Endodermal cell (in vitro differentiated cells): ENCODE results near the gene MSH3. TPM values are rescaled to one million over a fixed set of nuclear protein-coding genes. Genes with fewer than 3 reads are reported as not detected.

Experiments used
- DNase-seq: peaks from one replicate; pipeline ENCODE4 v3.0.0-alpha.2; 2017
- H3K27ac ChIP-seq: 2 replicates; pipeline ENCODE4 v1.5.1; 2013; ENCODE audit warnings: mild to moderate bottlenecking, low read depth, low read length, moderate library complexity
- H3K27me3 ChIP-seq: 2 replicates; pipeline ENCODE4 v1.6.1; 2013; ENCODE audit warnings: mild to moderate bottlenecking, low read length, moderate library complexity; ENCODE audit not compliant: insufficient read depth, control insufficient read depth, poor library complexity, severe bottlenecking
- H3K36me3 ChIP-seq: 2 replicates; pipeline ENCODE4 v1.7.0; 2013; ENCODE audit warnings: mild to moderate bottlenecking, low read length, moderate library complexity; ENCODE audit not compliant: control insufficient read depth, insufficient read depth
- H3K4me1 ChIP-seq: one replicate; pipeline ENCODE4 v1.7.0; 2013; ENCODE audit warnings: low read length; ENCODE audit not compliant: control insufficient read depth, insufficient read depth
- H3K4me3 ChIP-seq: 2 replicates; pipeline ENCODE4 v1.5.1; 2013; ENCODE audit warnings: mild to moderate bottlenecking, low read length, moderate library complexity
- H3K9ac ChIP-seq: 2 replicates; pipeline ENCODE4 v1.6.1; 2013; ENCODE audit warnings: mild to moderate bottlenecking, low read length, moderate library complexity; ENCODE audit not compliant: poor library complexity, severe bottlenecking; ENCODE audit errors: extremely low read depth
- H3K9me3 ChIP-seq: 2 replicates; pipeline ENCODE4 v1.6.1; 2013; ENCODE audit warnings: mild to moderate bottlenecking, low read length, moderate library complexity; ENCODE audit not compliant: control insufficient read depth
- H3K27ac Mint-ChIP-seq: 2 replicates; pipeline ENCODE4 v1.8.0; 2020; ENCODE audit warnings: mixed read lengths
- H3K27me3 Mint-ChIP-seq: 2 replicates; pipeline ENCODE4 v1.8.0; 2021; ENCODE audit warnings: mild to moderate bottlenecking, mixed read lengths; ENCODE audit not compliant: insufficient read depth
- H3K36me3 Mint-ChIP-seq: 2 replicates; pipeline ENCODE4 v1.8.0; 2020; ENCODE audit warnings: low read depth, mixed read lengths
- H3K4me1 Mint-ChIP-seq: 2 replicates; pipeline ENCODE4 v1.8.0; 2020; ENCODE audit warnings: mixed read lengths
- H3K4me3 Mint-ChIP-seq: 2 replicates; pipeline ENCODE4 v1.8.0; 2020; ENCODE audit warnings: mild to moderate bottlenecking, moderate library complexity, mixed read lengths
- H3K9me3 Mint-ChIP-seq: 2 replicates; pipeline ENCODE4 v1.8.0; 2020; ENCODE audit warnings: mild to moderate bottlenecking, mixed read lengths
- CTCF ChIP-seq: fragments of 200-600 bp; sonication (generic); conservative IDR thresholded peaks from 2 replicates; pipeline ENCODE4 v1.5.0; 2021; ENCODE audit warnings: antibody characterized with exemption, mild to moderate bottlenecking
- WGBS, 2 experiments: methylation state at CpG; one replicate each; pipeline versions ENCODE4 v1.1.5 to v1.1.7; 2013; ENCODE audit warnings: missing lambda C conversion rate in 2 of 2, mixed read lengths in 1 of 2; ENCODE audit not compliant: insufficient coverage in 1 of 2, insufficient read length in 1 of 2; 5-methylcytosine and 5-hydroxymethylcytosine counted together
- total RNA-seq, 2 donors: library from RNA; stranded (reverse); fragmentation: NEBNext Ultra II Directional in 1 of 2; extraction: Animal tissue kit (Norgen Biotek cat#: 25700) in 1 of 2; gene quantifications; 2 replicates in 1 of 2; 3 replicates in 1 of 2; pipeline ENCODE4 v1.2.1, GENCODE V29; 2021

The MSH3 gene
- total RNA-seq, 2 donors from 2014 or later = 17.3 to 25.2 TPM

GRCh38 chr5:80763873-80764647 is 109.6 kb downstream of the MSH3 start:
- Mint-ChIP-seq H3K27ac (no peak overlapping the region), H3K4me1 (no peaks in the 10 kb centered on the region)
- WGBS, 2 experiments = 87 to 94% methylated on average over 4 to 5 of the region's 5 CpGs

GRCh38 chr5:80764786-80765185 is 110.3 kb downstream of the MSH3 start:
- no peaks in the 10 kb centered on the region for H3K4me1 ChIP-seq

More at GRCh38 chr5:80763873-80764647, 109.6 kb downstream of the MSH3 start:
- H3K4me3 ChIP-seq = no peak overlapping the region
- DNase-seq = no peak
- Mint-ChIP-seq H3K9me3 (no peaks in the 10 kb centered on the region), H3K4me3 (no peak overlapping the region), H3K27me3 (no peaks in the 10 kb centered on the region), H3K36me3 (peaks cover 18% of the 10 kb centered on the region)
- no peak overlapping the region for H3K27ac ChIP-seq
- no peak overlapping the region for H3K9ac ChIP-seq
- H3K9me3 ChIP-seq = no peaks in the 10 kb centered on the region
- peaks cover 3% of the 10 kb centered on the region for H3K36me3 ChIP-seq
- H3K27me3 ChIP-seq = no peaks in the 10 kb centered on the region
- no peaks in the 10 kb centered on the region for H3K4me1 ChIP-seq
- TF ChIP-seq CTCF = no peak

More at GRCh38 chr5:80764786-80765185, 110.3 kb downstream of the MSH3 start:
- no peak overlapping the region for H3K4me3 ChIP-seq
- H3K27ac Mint-ChIP-seq = no peak overlapping the region
- no peak overlapping the region for H3K9ac ChIP-seq
- no peaks in the 10 kb centered on the region for H3K9me3 ChIP-seq
- no peak overlapping the region for H3K27ac ChIP-seq
- H3K27me3 Mint-ChIP-seq = no peaks in the 10 kb centered on the region
- peaks cover 18% of the 10 kb centered on the region for H3K36me3 Mint-ChIP-seq
- no peak for DNase-seq
- no peaks in the 10 kb centered on the region for H3K9me3 Mint-ChIP-seq
- no peaks in the 10 kb centered on the region for H3K27me3 ChIP-seq
- no peak overlapping the region for H3K4me3 Mint-ChIP-seq
- H3K36me3 ChIP-seq = peaks cover 3% of the 10 kb centered on the region
- 97% methylated on average over 1 of the region's 1 CpG; no CpG with 5 or more reads in 1 of the 2 experiments for WGBS, 2 experiments
- no peak for TF ChIP-seq CTCF
- no peaks in the 10 kb centered on the region for H3K4me1 Mint-ChIP-seq
